ENCODE measurements around the gene RPL18.

Gene RPL18

DNA sequence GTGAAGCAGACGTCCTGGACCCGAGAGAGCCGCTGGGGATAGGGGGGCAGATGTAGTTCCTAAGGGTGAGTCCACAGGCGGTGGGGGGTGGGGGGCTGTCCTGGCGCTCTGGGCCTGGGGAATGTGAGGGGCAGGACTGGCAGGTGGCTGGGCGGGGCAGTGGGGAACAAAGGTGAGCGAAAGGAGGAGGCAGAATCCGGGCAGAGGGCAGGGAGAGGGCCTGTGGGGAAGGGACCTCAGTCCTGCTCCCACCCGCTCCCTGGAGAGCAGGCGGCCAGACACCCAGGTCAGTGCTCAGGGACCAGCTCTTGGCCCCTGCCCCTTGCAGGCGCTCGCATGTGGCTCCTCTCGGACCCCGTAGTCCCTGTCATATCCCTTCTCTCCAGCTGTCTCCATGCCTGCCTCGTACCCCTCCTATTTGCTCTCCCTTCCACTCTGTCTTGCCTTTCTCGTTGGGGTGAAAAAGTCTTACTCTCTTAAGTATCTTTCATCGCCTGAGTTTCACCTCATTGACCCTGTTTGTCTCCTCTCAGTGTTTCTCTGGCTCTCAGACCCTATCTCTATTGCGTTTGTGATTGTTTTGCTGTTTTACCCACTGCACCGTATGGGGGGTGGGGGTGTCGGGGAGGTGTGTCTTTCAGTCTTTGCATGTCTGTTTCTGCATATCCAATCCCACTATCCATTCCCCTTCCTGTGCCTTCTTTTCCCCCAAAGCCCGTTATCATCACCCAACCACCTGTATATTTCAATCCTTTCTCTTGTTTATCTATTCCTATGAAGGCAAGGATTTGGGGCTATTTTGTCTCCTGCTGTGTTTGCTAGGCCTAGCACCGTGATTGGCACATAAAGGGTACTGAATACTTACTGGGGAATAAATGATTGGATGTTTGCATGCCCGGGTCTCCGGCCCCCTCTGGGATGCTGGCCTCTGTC lies 6.1 kb upstream of the RPL18 start:
- H3K9me3 ChIP-seq (ENCODE audit: control insufficient read depth in 5 of 5, low read length in 5 of 5) = no peaks in the 10 kb centered on the region
- H3K4me3 ChIP-seq (ENCODE audit: low read depth in 1 of 5, low read length in 5 of 5) = peak overlapping the region in 4 of 5 donors; percentile 47 to 63 (median 53)
- H3K27me3 ChIP-seq (ENCODE audit: control insufficient read depth in 5 of 5, insufficient read depth in 4 of 5, low read length in 5 of 5) = no peaks in the 10 kb centered on the region
- H3K36me3 ChIP-seq (ENCODE audit: control insufficient read depth in 5 of 5, insufficient read depth in 5 of 5, low read length in 5 of 5) = peaks cover 0 to 21% (median 2%) of the 10 kb centered on the region in 5 donors
- peak overlapping the region in 2 of 5 donors; percentile 59 to 76 for H3K9ac ChIP-seq (ENCODE audit: low read length in 5 of 5)
- H3K27ac ChIP-seq (ENCODE audit: low read depth, low read length) = no peak overlapping the region
- H3K4me1 ChIP-seq (ENCODE audit: control insufficient read depth in 5 of 5, insufficient read depth in 5 of 5, low read length in 5 of 5) = peaks cover 6 to 57% (median 31%) of the 10 kb centered on the region in 5 donors

DNA sequence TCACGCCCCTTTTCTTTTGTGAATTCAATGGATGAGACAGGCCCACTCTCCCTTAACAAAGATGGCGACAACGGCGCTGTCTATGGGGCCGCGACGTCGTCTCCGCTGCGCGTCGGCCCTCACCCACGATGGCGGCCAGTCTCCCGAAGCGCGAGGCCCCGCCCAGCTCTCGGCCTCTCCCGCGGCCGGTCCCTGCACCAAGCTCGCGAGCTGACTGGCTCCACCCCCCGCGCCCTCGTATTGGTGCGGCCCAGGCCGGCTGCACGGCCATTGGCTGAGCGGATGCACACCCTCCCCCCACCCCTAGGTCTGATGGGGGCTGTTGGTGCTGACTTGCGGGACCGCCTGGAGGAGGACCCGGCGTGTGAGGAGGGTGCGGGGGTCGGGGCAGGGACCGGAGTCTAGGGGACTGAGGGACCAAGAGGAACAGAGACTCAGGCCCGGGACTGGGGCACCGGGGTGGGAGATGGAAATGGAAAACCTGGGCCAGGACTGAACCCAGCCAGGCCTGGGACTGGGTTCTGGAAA lies 5.2 kb upstream of the RPL18 start:
- Histone ChIP-seq H3K4me3 (ENCODE audit: low read depth in 1 of 5, low read length in 5 of 5) (peak overlapping the region; percentile 53 to 64 (median 60)), H3K27ac (ENCODE audit: low read depth, low read length) (peak overlapping the region; percentile 65), H3K36me3 (ENCODE audit: control insufficient read depth in 5 of 5, insufficient read depth in 5 of 5, low read length in 5 of 5) (peaks cover 0 to 11% (median 2%) of the 10 kb centered on the region in 5 donors), H3K9ac (ENCODE audit: low read length in 5 of 5) (peak overlapping the region in 3 of 5 donors; percentile 34 to 76 (median 65)), H3K9me3 (ENCODE audit: control insufficient read depth in 5 of 5, low read length in 5 of 5) (no peaks in the 10 kb centered on the region), H3K4me1 (ENCODE audit: control insufficient read depth in 5 of 5, insufficient read depth in 5 of 5, low read length in 5 of 5) (peaks cover 7 to 57% (median 37%) of the 10 kb centered on the region in 5 donors), H3K27me3 (ENCODE audit: control insufficient read depth in 5 of 5, insufficient read depth in 4 of 5, low read length in 5 of 5) (no peaks in the 10 kb centered on the region)

DNA sequence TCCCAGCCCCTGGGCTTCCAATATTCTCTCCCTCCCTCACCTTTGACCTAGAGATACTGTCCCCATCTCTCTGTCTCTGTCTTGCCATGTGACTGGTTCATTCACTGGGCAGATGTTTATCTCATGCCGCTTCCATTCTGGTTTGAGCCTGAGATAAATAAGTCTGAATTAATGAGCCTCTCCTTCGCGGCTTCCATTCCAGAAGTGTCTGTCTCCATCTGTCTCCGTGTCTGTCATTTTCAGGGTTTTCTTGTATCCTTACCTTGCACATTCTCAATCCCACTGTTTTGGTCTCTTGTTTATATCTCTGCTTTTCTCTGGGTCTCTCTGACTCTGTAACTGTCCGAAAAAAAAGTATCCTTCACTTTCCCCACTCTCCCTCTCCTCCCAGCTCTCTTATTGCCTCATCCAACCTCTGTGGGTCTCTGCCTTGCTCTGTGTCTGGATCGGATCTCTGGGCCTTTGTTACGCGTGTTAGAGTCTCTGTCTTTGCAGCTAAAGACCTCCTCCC lies 4.6 kb upstream of the RPL18 start:
- peak overlapping the region; percentile 32 to 64 (median 59) for H3K4me3 ChIP-seq (ENCODE audit: low read depth in 1 of 5, low read length in 5 of 5)
- H3K36me3 ChIP-seq (ENCODE audit: control insufficient read depth in 5 of 5, insufficient read depth in 5 of 5, low read length in 5 of 5) = peaks cover 0 to 11% (median 2%) of the 10 kb centered on the region in 5 donors
- H3K4me1 ChIP-seq (ENCODE audit: control insufficient read depth in 5 of 5, insufficient read depth in 5 of 5, low read length in 5 of 5) = peaks cover 8 to 54% (median 37%) of the 10 kb centered on the region in 5 donors
- H3K9ac ChIP-seq (ENCODE audit: low read length in 5 of 5) = peak overlapping the region; percentile 0 to 68 (median 34)
- peak overlapping the region; percentile 65 for H3K27ac ChIP-seq (ENCODE audit: low read depth, low read length)
- H3K27me3 ChIP-seq (ENCODE audit: control insufficient read depth in 5 of 5, insufficient read depth in 4 of 5, low read length in 5 of 5) = no peaks in the 10 kb centered on the region
- no peaks in the 10 kb centered on the region for H3K9me3 ChIP-seq (ENCODE audit: control insufficient read depth in 5 of 5, low read length in 5 of 5)

DNA sequence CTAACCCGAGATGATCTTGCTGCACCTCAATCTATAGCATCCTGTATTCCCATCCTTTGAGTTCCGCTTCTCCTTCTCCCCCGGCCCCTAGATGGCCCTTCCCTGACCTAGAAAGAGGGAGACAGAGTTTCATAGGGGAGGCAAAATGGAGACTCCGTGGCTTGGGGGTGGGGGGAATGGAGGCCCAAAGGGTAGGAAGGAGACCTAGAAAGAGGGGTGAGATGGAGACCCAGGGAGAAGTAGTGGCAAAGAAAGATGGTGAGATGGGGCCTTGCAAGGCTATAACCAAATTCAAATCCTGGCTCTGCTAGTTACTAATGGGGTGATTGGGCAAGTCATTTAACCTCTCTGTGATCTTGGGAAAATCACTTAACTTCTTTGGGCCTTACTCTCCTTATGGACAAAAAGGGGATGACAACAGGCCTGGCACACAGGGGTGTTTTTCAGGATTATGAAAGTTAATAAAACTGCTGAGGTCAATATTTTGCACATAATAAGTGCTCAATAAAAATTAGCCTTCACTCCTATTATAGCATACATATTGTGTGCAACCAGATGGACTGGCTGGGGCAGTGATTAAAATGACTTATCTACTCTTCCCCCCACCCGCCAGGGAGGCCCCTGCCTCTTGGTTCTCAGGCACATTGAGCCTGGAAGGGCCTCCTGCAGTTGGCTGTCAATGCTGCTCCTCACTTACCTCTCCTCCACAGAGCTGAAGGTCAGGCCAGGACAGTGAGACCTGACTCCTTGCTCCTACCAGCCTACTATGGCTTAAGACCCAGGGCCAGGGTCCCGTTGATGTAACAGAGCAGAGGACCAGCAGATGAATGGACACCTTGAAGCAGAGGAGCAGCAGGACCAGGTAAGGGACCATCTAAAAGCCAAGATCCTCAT lies 961 bp upstream of the RPL18 start:
- Histone ChIP-seq H3K9ac (ENCODE audit: low read length in 5 of 5) (peak overlapping the region; percentile 70 to 95 (median 84)), H3K4me1 (ENCODE audit: control insufficient read depth in 5 of 5, insufficient read depth in 5 of 5, low read length in 5 of 5) (peaks cover 16 to 63% (median 52%) of the 10 kb centered on the region in 5 donors), H3K9me3 (ENCODE audit: control insufficient read depth in 5 of 5, low read length in 5 of 5) (no peaks in the 10 kb centered on the region), H3K36me3 (ENCODE audit: control insufficient read depth in 5 of 5, insufficient read depth in 5 of 5, low read length in 5 of 5) (peaks cover 0 to 29% (median 28%) of the 10 kb centered on the region in 5 donors), H3K4me3 (ENCODE audit: low read depth in 1 of 5, low read length in 5 of 5) (peak overlapping the region; percentile 85 to 97 (median 97)), H3K27ac (ENCODE audit: low read depth, low read length) (peak overlapping the region; percentile 89), H3K27me3 (ENCODE audit: control insufficient read depth in 5 of 5, insufficient read depth in 4 of 5, low read length in 5 of 5) (no peaks in the 10 kb centered on the region)

DNA sequence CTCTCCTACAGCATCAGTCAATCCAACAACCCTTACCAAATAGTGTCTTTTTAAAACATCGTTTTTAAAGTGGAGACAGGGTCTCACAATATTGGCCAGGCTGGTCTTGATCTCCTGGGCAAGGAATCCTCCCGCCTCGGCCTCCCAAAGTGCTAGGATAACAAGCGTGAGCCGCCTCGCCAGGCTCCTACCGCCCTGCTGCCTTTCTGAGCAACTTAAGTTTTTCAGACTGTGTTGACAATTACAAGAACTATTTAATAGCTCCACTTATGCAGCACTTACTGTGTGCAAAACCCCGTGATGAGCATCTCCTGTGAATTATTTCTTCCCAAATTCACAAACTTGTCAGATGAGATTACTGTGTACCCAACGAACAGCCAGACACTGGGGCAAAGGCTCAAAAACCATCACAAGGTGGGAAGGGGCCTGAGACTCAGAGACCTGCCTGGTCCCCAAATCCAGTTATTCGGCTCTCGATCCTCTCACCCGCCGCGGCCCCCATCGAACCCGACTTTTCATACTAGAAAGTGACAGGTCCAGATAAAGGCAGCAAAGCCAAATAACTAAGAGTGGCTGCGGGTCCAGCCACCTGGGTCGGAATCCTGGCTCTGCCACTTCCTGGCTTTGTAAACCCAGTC lies 581 bp downstream of the RPL18 start:
- Histone ChIP-seq H3K36me3 (ENCODE audit: control insufficient read depth in 5 of 5, insufficient read depth in 5 of 5, low read length in 5 of 5) (peaks cover 0 to 32% (median 30%) of the 10 kb centered on the region in 5 donors), H3K27ac (ENCODE audit: low read depth, low read length) (peak overlapping the region; percentile 89), H3K4me1 (ENCODE audit: control insufficient read depth in 5 of 5, insufficient read depth in 5 of 5, low read length in 5 of 5) (peaks cover 11 to 55% (median 40%) of the 10 kb centered on the region in 5 donors), H3K9me3 (ENCODE audit: control insufficient read depth in 5 of 5, low read length in 5 of 5) (no peaks in the 10 kb centered on the region), H3K27me3 (ENCODE audit: control insufficient read depth in 5 of 5, insufficient read depth in 4 of 5, low read length in 5 of 5) (no peaks in the 10 kb centered on the region), H3K9ac (ENCODE audit: low read length in 5 of 5) (peak overlapping the region; percentile 81 to 97 (median 88)), H3K4me3 (ENCODE audit: low read depth in 1 of 5, low read length in 5 of 5) (peak overlapping the region; percentile 86 to 98 (median 97))

DNA sequence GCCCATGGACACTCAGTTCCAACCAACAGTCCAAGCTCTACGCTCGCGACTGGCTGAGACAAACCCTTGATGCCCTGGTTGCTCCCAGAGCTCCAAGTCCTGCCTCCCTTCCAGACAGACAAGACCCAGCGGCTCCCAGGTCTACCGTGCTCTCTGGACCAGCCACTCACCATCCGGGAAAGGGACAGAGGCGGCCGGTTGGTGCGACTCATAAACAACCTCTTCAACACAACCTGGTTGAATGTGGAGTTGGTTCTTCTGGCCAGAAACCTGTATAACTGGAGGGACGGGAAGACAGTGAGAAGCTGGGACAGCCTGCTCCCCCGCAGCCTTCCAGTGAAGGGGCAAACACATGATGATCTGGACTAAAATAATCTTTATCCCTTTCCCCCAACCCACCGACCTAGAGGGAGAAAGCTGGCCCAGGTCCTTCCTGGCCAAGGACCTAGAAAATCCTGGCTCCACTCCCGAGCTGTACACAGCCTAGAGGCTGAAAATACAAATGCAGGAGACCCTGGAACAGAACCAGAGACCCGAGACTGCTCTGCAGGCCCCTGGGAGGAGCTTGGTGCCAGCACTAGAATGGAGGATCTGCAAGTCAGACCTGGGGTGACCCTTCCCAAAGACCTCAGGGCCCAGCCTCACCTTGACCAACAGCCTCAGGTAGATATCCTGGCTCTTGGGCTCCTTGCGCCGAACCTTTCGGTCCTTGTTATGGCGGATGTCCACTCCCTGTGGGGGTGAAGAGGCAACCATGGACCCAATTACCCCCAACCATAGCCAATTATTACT lies 1.6 kb downstream of the RPL18 start:
- Histone ChIP-seq H3K27me3 (ENCODE audit: control insufficient read depth in 5 of 5, insufficient read depth in 4 of 5, low read length in 5 of 5) (no peaks in the 10 kb centered on the region), H3K9me3 (ENCODE audit: control insufficient read depth in 5 of 5, low read length in 5 of 5) (no peaks in the 10 kb centered on the region), H3K36me3 (ENCODE audit: control insufficient read depth in 5 of 5, insufficient read depth in 5 of 5, low read length in 5 of 5) (peaks cover 0 to 32% (median 30%) of the 10 kb centered on the region in 5 donors), H3K9ac (ENCODE audit: low read length in 5 of 5) (peak overlapping the region; percentile 81 to 97 (median 88)), H3K27ac (ENCODE audit: low read depth, low read length) (peak overlapping the region; percentile 89), H3K4me1 (ENCODE audit: control insufficient read depth in 5 of 5, insufficient read depth in 5 of 5, low read length in 5 of 5) (peaks cover 10 to 46% (median 35%) of the 10 kb centered on the region in 5 donors), H3K4me3 (ENCODE audit: low read depth in 1 of 5, low read length in 5 of 5) (peak overlapping the region; percentile 86 to 98 (median 97))

DNA sequence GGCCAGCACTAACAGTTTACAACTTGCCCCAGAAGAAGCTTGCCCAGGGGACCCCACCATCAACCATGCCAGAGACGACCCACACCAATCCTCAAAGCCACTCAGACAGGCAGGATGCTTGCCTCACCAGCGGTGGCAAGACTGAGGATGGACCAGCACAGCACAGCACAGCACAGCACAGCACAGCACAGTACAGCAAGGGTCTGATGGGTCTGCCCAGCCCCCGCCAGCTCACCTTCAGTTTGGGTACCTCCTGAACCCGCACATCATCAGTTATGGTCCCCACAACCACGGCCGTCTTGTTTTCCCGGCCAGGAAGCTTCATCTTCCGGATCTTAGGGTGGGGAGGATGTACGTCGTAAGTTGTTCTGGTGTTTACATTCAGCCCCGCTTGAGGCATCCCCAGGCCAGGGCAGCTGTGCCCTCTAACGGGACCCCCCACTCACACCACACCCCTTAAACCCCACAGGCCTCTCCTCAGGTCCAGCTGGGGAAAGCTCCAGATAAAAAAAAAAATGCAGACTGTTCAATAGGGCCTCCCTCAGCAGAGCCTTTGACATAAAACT lies 2.4 kb downstream of the RPL18 start:
- Histone ChIP-seq H3K4me3 (ENCODE audit: low read depth in 1 of 5, low read length in 5 of 5) (peak overlapping the region in 2 of 5 donors; percentile 32 to 86), H3K9ac (ENCODE audit: low read length in 5 of 5) (peak overlapping the region in 2 of 5 donors; percentile 88 to 97), H3K9me3 (ENCODE audit: control insufficient read depth in 5 of 5, low read length in 5 of 5) (no peaks in the 10 kb centered on the region), H3K27ac (ENCODE audit: low read depth, low read length) (no peak overlapping the region), H3K27me3 (ENCODE audit: control insufficient read depth in 5 of 5, insufficient read depth in 4 of 5, low read length in 5 of 5) (no peaks in the 10 kb centered on the region), H3K36me3 (ENCODE audit: control insufficient read depth in 5 of 5, insufficient read depth in 5 of 5, low read length in 5 of 5) (peaks cover 0 to 32% (median 30%) of the 10 kb centered on the region in 5 donors), H3K4me1 (ENCODE audit: control insufficient read depth in 5 of 5, insufficient read depth in 5 of 5, low read length in 5 of 5) (peaks cover 10 to 44% (median 34%) of the 10 kb centered on the region in 5 donors)

DNA sequence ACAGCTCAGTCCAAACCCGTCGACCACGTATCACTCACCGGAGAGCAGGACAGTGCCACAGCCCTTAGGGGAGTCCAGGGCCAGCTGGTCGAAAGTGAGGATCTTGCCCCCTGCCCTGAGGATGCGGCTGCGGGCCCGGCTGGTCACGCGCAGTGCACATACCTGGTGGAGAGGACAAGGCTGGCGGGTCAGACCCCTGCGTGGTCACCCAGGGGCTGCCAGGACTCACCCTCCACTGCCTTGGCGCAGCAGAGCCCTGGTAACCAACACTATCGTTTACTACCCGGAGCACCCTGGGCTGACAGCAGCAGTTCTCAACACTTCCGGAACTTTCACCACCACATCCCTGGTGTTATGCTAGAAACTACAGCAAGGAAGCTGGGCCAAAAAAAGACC lies 2.9 kb downstream of the RPL18 start:
- no peaks in the 10 kb centered on the region for H3K9me3 ChIP-seq (ENCODE audit: control insufficient read depth in 5 of 5, low read length in 5 of 5)
- H3K4me1 ChIP-seq (ENCODE audit: control insufficient read depth in 5 of 5, insufficient read depth in 5 of 5, low read length in 5 of 5) = peaks cover 10 to 44% (median 34%) of the 10 kb centered on the region in 5 donors
- H3K9ac ChIP-seq (ENCODE audit: low read length in 5 of 5) = peak overlapping the region in 1 of 5 donors; percentile 28
- H3K27me3 ChIP-seq (ENCODE audit: control insufficient read depth in 5 of 5, insufficient read depth in 4 of 5, low read length in 5 of 5) = no peaks in the 10 kb centered on the region
- no peak overlapping the region for H3K27ac ChIP-seq (ENCODE audit: low read depth, low read length)
- H3K4me3 ChIP-seq (ENCODE audit: low read depth in 1 of 5, low read length in 5 of 5) = no peak overlapping the region
- peaks cover 0 to 32% (median 30%) of the 10 kb centered on the region in 5 donors for H3K36me3 ChIP-seq (ENCODE audit: control insufficient read depth in 5 of 5, insufficient read depth in 5 of 5, low read length in 5 of 5)
